K562 (cell line): ENCODE measurements around the gene B3GALT4. TPM values are rescaled to one million over a fixed set of nuclear protein-coding genes. Genes with fewer than 3 reads are reported as not detected.

Source experiments
- ATAC-seq: fragments of 200-7000 bp; cut with Tn5 transposase; 3 replicates; pipeline ENCODE4 v1.9.1; 2020; ENCODE audit warnings: moderate library complexity
- BruUV-seq: library from RNA; stranded (reverse); fragments of 400-500 nt; replicated peaks from 2 replicates; lab custom pipeline; 2021; lab: Mats Ljungman, UMichigan
- CTCF ChIA-PET: fragments of 300-600 bp; formaldehyde crosslinking; extraction: SDS; loops from one replicate; lab custom pipeline; 2021; ENCODE audit warnings: low intra/inter-chr PET ratio; lab: Yijun Ruan, JAX
- POLR2A ChIA-PET: fragments of 300-600, 350-650 bp; sonication (Branson Sonifier 250); formaldehyde crosslinking; extraction: SDS; loops from one replicate; lab custom pipeline; 2021; ENCODE audit warnings: antibody characterized with exemption, inconsistent platforms; lab: Yijun Ruan, JAX
- DNase-seq, 4 experiments: peaks; one replicate each; pipeline versions ENCODE4 v3.0.0 to v3.0.0-alpha.2; 2011 to 2018; ENCODE audit warnings: low spot score in 3 of 4, mixed read lengths in 3 of 4; ENCODE audit errors: extremely low read depth in 1 of 4
- FAIRE-seq: peaks from 2 replicates; lab custom pipeline; 2011; peaks lifted over from hg19 to GRCh38; lab: Jason Lieb, UNC
- H2AFZ ChIP-seq: 2 replicates; pipeline ENCODE4 v1.6.0; 2011; ENCODE audit warnings: low read depth, low read length, control low read depth, inconsistent platforms
- H3K27ac ChIP-seq: fragments of 200-600 bp; 3 replicates; pipeline ENCODE4 v1.8.0; 2011; ENCODE audit warnings: low read depth, mild to moderate bottlenecking, control low read depth, inconsistent platforms, low read length, moderate library complexity, mixed read lengths; ENCODE audit errors: extremely low read depth
- H3K27me3 ChIP-seq, 2 experiments: fragments of 300-600 bp in 1 of 2; 2 replicates in 1 of 2; 3 replicates in 1 of 2; pipeline versions ENCODE4 v1.6.0 to v1.8.0; 2011; ENCODE audit warnings: inconsistent platforms in 2 of 2, low read length in 2 of 2, mild to moderate bottlenecking in 1 of 2, mixed read lengths in 1 of 2, moderate library complexity in 1 of 2; ENCODE audit not compliant: control insufficient read depth in 2 of 2, insufficient read depth in 2 of 2
- H3K36me3 ChIP-seq: fragments of 300-600 bp; 3 replicates; pipeline ENCODE4 v1.8.0; 2011; ENCODE audit warnings: mild to moderate bottlenecking, low read length, inconsistent platforms; ENCODE audit not compliant: control insufficient read depth, insufficient read depth
- H3K4me1 ChIP-seq, 2 experiments: fragments of 200-600 bp in 1 of 2; replicated peaks in 1 of 2; 2 replicates in 1 of 2; 3 replicates in 1 of 2; pipeline versions ENCODE4 v1.5.1 to v1.8.0; 2011; ENCODE audit warnings: inconsistent platforms in 2 of 2, low read length in 2 of 2, mild to moderate bottlenecking in 1 of 2, mixed read lengths in 1 of 2, moderate library complexity in 1 of 2; ENCODE audit not compliant: control insufficient read depth in 2 of 2, insufficient read depth in 2 of 2
- H3K4me2 ChIP-seq: 2 replicates; pipeline ENCODE4 v1.6.1; 2011; ENCODE audit warnings: low read length, control low read depth, inconsistent platforms, mixed read lengths; ENCODE audit not compliant: insufficient read depth
- H3K4me3 ChIP-seq: fragments of 200-600 bp; sonication (generic), shearing (Covaris generic); 2 replicates; pipeline ENCODE4 v1.5.1; 2016; ENCODE audit warnings: control low read depth, inconsistent platforms
- H3K79me2 ChIP-seq: fragments of 200-600 bp; 3 replicates; pipeline ENCODE4 v1.8.0; 2011; ENCODE audit warnings: low read length, inconsistent platforms; ENCODE audit not compliant: control insufficient read depth, insufficient read depth
- H3K9ac ChIP-seq, 2 experiments: 2 replicates each; pipeline versions ENCODE4 v1.6.0 to v1.6.1; 2011; ENCODE audit warnings: low read depth in 2 of 2, low read length in 2 of 2, control low read depth in 1 of 2, inconsistent platforms in 1 of 2, mild to moderate bottlenecking in 1 of 2, mixed read lengths in 1 of 2; ENCODE audit not compliant: insufficient read depth in 1 of 2
- H3K9me1 ChIP-seq: one replicate; pipeline ENCODE4 v1.6.0; 2011; ENCODE audit warnings: inconsistent platforms, mild to moderate bottlenecking, low read length, moderate library complexity; ENCODE audit not compliant: control insufficient read depth, insufficient read depth
- H3K9me3 ChIP-seq: replicated peaks from 2 replicates; pipeline ENCODE4 v1.5.1; 2011; ENCODE audit warnings: low read depth, low read length, inconsistent platforms; ENCODE audit not compliant: control insufficient read depth, insufficient read depth
- H4K20me1 ChIP-seq: replicated peaks from 2 replicates; pipeline ENCODE4 v1.6.1; 2011; ENCODE audit warnings: low read length, inconsistent platforms, mixed read lengths; ENCODE audit not compliant: control insufficient read depth, insufficient read depth
- CBX8 ChIP-seq: fragments of 200-600 bp; sonication (generic); IDR thresholded peaks from 2 replicates; pipeline ENCODE4 v1.6.1; 2012; ENCODE audit warnings: borderline replicate concordance, mixed run types, low read depth, mild to moderate bottlenecking, moderate library complexity, mixed read lengths, low read length, control low read depth, inconsistent platforms; ENCODE audit not compliant: poor library complexity, severe bottlenecking; ENCODE audit errors: extremely low read depth
- DDX20 ChIP-seq: fragments of 450-650 bp; IDR thresholded peaks from 2 replicates; pipeline ENCODE4 v1.6.1; 2016; ENCODE audit warnings: missing genetic modification characterization, low read depth, mild to moderate bottlenecking, missing compliant biosample characterization, moderate library complexity
- EZH2 ChIP-seq: IDR thresholded peaks from 2 replicates; pipeline ENCODE4 v1.6.1; 2012; ENCODE audit warnings: low read depth, mild to moderate bottlenecking, inconsistent platforms, low read length, borderline replicate concordance
- NRF1 ChIP-seq, 2 experiments: fragments of 450-650 bp; IDR thresholded peaks in 1 of 2; conservative IDR thresholded peaks in 1 of 2; 2 replicates each; pipeline ENCODE4 v1.6.1; 2014; ENCODE audit warnings: mild to moderate bottlenecking in 2 of 2
- POLR2H ChIP-seq: IDR thresholded peaks from 2 replicates; pipeline ENCODE4 v1.6.1; 2016; ENCODE audit warnings: missing genetic modification characterization, low read depth, mild to moderate bottlenecking, control low read depth, missing compliant biosample characterization, moderate library complexity
- PYGO2 ChIP-seq: fragments of 450-650 bp; IDR thresholded peaks from 2 replicates; pipeline ENCODE4 v1.6.1; 2016; ENCODE audit warnings: mild to moderate bottlenecking, missing genetic modification characterization, moderate library complexity, missing compliant biosample characterization
- SMARCA5 ChIP-seq: fragments of 450-650 bp; IDR thresholded peaks from 2 replicates; pipeline ENCODE4 v1.6.1; 2016
- TAF1 ChIP-seq: IDR thresholded peaks from 2 replicates; pipeline ENCODE4 v1.6.1; 2011; ENCODE audit warnings: mild to moderate bottlenecking, low read length, moderate library complexity; ENCODE audit not compliant: insufficient read depth, control insufficient read depth, severe bottlenecking; ENCODE audit errors: extremely low read depth
- ZBTB33 ChIP-seq: sonication (generic); formaldehyde crosslinking; IDR thresholded peaks from 2 replicates; pipeline ENCODE4 v1.8.1; 2023; ENCODE audit warnings: mild to moderate bottlenecking, missing genetic modification reagents
- ZFX ChIP-seq: sonication (generic); formaldehyde crosslinking; IDR thresholded peaks from 2 replicates; pipeline ENCODE4 v1.8.0; 2022; ENCODE audit warnings: mild to moderate bottlenecking, missing genetic modification reagents, moderate library complexity
- ZNF165 ChIP-seq: fragments of 250-450 bp; sonication (Bioruptor Pico); IDR thresholded peaks from 2 replicates; pipeline ENCODE4 v1.4.0; 2020; ENCODE audit warnings: borderline replicate concordance
- WGBS: fragments of 100-300 bp; shearing (Covaris generic); methylation state at CpG from one replicate; pipeline ENCODE4 v1.1.6; 2016; ENCODE audit warnings: low coverage, mixed read lengths; ENCODE audit not compliant: insufficient coverage; ENCODE audit errors: missing lambda C conversion rate; 5-methylcytosine and 5-hydroxymethylcytosine counted together
- in situ Hi-C: fragments of 300-500 bp; cut with MboI; formaldehyde crosslinking; loops from 4 replicates; pipeline ENCODE4 v1.15.0; 2018; ENCODE audit warnings: inconsistent platforms, mixed read lengths
- intact Hi-C: fragments of 100-400 bp; cut with micrococcal nuclease; formaldehyde crosslinking; loops from 2 replicates; pipeline ENCODE4 v1.14.2; 2022
- polyA plus RNA-seq, 8 experiments: library from polyadenylated mRNA; depleted of rRNA in 4 of 8; stranded (reverse) in 5 of 8; unstranded in 3 of 8; fragments of >200 nt; fragmentation: Nextera tagmentation in 2 of 8; fragmentation: Illumina TruSeq in 1 of 8; extraction: Ambion mirVana in 2 of 8; extraction: Trizol in 1 of 8; gene quantifications; 2 replicates each; pipeline versions ENCODE4 v1.2.1 to v1.2.3, GENCODE V29; 2011 to 2014; ENCODE audit warnings: inconsistent platforms in 1 of 8, missing spikeins in 1 of 8
- total RNA-seq, 7 experiments: library from RNA; depleted of rRNA in 6 of 7; stranded (reverse); fragments of >200 nt in 6 of 7; fragmentation: Illumina TruSeq in 2 of 7; extraction: Trizol in 2 of 7; gene quantifications; 2 replicates each; pipeline versions ENCODE4 v1.2.1 to v1.2.3, GENCODE V29; 2011 to 2021; ENCODE audit warnings: low replicate concordance in 1 of 7
- TF ChIP-seq, protein P1 (sequence below): fragments of 250-450 bp; sonication (Bioruptor Pico); IDR thresholded peaks from 2 replicates; pipeline ENCODE4 v1.9.0; 2021; ENCODE audit warnings: mild to moderate bottlenecking
- TF ChIP-seq, protein P2 (sequence below), 2 experiments: fragments of 450-650 bp in 1 of 2; sonication (generic) in 1 of 2; formaldehyde crosslinking; conservative IDR thresholded peaks; 2 replicates each; pipeline versions ENCODE4 v1.4.0 to v1.8.1; 2020 to 2022; ENCODE audit warnings: mild to moderate bottlenecking in 1 of 2, missing genetic modification reagents in 1 of 2
- TF ChIP-seq, protein P3 (sequence below): sonication (generic); formaldehyde crosslinking; IDR thresholded peaks from 2 replicates; pipeline ENCODE4 v1.8.0; 2022; ENCODE audit warnings: mild to moderate bottlenecking, missing genetic modification reagents

The B3GALT4 gene
- total and polyA plus RNA-seq, 9 of the 15 experiments (the other 6 are each of a cell fraction or from before 2014, with no cell fraction given) = 0.11 to 1.3 (median 0.53) TPM; not detected in 1

DNA sequence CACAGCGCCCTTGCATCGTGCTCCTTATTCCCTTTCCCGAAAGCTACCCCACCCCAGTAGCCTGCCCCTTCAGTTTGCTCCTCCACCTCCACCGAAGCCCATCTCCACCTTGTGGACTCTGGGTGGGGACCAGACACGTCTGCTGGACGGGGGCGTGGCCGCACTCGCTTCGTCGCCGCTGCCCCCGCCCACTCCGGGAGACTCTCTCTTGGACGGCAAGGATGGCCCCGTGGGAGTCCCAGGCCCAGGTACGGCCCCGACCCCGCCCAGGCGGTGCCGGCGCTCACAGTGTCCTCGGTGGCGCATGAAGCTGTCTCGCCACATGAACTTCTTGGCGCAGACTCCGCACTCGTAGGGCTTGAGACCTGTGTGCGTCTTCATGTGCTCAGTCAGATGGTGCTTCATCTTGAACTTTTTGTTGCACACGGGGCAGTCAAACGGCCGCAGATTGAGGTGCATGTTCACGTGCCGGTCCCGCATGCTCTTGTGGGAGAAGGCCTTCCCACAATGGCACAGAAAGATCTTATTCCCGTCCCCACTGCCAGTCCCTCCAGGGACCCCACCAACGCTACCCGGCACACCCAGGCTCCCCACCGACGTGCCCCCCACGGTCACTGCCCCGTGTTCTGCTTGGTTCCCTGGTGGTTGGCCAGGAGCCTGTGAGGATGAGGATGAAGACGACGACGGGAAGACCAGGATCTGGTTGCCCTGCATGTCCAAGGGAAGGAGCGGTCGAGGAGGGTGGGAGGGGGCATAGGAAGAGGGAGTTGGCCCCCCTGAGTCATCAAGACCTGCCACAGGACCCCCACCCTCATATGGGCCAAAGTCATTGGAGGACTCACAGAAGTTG is 38.2 kb downstream of the B3GALT4 start:
- peaks cover 45 to 64% of the 10 kb centered on the region in 2 experiments for H3K4me1 ChIP-seq
- peak overlapping the region; percentile 90 for H3K27ac ChIP-seq
- intact Hi-C loops (no loop called here), in situ Hi-C loops (no loop called here)
- no peaks in the 10 kb centered on the region for H3K27me3 ChIP-seq
- H3K4me2 ChIP-seq = peak overlapping the region; percentile 95
- ATAC-seq (peak; percentile 62), FAIRE-seq (no peak), DNase-seq (peak; percentile 79 to 88 (median 82))
- H3K9me1 ChIP-seq = peaks cover 3% of the 10 kb centered on the region
- peaks cover 41% of the 10 kb centered on the region for H3K36me3 ChIP-seq
- no TSS peak for BruUV-seq
- H3K4me3 ChIP-seq = peak overlapping the region; percentile 68
- peak overlapping the region; percentile 63 to 84; a peak in 3 of 4 replicates for H3K9ac ChIP-seq
- H4K20me1 ChIP-seq = peaks cover 9% of the 10 kb centered on the region; the same call in 1 of the 2 replicates
- ChIA-PET POLR2A (interaction anchor here (0.7 kb wide), 1 partner anchor 1364 kb away, joined by 3 read pairs; no protein-coding TSS in a partner anchor), CTCF (no interaction called here)
- H2AFZ ChIP-seq = peak overlapping the region; percentile 86
- peaks cover 58% of the 10 kb centered on the region for H3K79me2 ChIP-seq
- 26% methylated on average over 47 of the region's 47 CpGs for WGBS
- no peaks in the 10 kb centered on the region for H3K9me3 ChIP-seq
- TF ChIP-seq, protein P1, sequence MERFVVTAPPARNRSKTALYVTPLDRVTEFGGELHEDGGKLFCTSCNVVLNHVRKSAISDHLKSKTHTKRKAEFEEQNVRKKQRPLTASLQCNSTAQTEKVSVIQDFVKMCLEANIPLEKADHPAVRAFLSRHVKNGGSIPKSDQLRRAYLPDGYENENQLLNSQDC (CRISPR knock-in tag) = no peak
- TF ChIP-seq PYGO2 (tag) = no peak
- TF ChIP-seq EZH2 = no peak
- TF ChIP-seq ZFX (CRISPR knock-in tag) = no peak
- no peak for TF ChIP-seq DDX20 (tag)
- no peak for TF ChIP-seq CBX8
- no peak for TF ChIP-seq POLR2H (tag)
- no peak for TF ChIP-seq SMARCA5
- peak; percentile 74 for TF ChIP-seq ZBTB33 (CRISPR knock-in tag)
- TF ChIP-seq, protein P2, sequence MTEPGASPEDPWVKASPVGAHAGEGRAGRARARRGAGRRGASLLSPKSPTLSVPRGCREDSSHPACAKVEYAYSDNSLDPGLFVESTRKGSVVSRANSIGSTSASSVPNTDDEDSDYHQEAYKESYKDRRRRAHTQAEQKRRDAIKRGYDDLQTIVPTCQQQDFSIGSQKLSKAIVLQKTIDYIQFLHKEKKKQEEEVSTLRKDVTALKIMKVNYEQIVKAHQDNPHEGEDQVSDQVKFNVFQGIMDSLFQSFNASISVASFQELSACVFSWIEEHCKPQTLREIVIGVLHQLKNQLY (CRISPR knock-in tag; conservative IDR thresholded peaks at IDR 0.05) = no peak
- TF ChIP-seq, protein P3, sequence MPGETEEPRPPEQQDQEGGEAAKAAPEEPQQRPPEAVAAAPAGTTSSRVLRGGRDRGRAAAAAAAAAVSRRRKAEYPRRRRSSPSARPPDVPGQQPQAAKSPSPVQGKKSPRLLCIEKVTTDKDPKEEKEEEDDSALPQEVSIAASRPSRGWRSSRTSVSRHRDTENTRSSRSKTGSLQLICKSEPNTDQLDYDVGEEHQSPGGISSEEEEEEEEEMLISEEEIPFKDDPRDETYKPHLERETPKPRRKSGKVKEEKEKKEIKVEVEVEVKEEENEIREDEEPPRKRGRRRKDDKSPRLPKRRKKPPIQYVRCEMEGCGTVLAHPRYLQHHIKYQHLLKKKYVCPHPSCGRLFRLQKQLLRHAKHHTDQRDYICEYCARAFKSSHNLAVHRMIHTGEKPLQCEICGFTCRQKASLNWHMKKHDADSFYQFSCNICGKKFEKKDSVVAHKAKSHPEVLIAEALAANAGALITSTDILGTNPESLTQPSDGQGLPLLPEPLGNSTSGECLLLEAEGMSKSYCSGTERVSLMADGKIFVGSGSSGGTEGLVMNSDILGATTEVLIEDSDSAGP (CRISPR knock-in tag) = 0 out of 2 replicates have a peak, but pooled peaks have one; percentile 19
- peak; percentile 17 for TF ChIP-seq TAF1
- TF ChIP-seq NRF1 (conservative IDR thresholded peaks at IDR 0.05 in 1 of 2, IDR thresholded peaks at IDR 0.05 in 1 of 2) = peak; percentile 58 to 68
- peak; percentile 34; the same call in 1 of the 2 replicates for TF ChIP-seq ZNF165
